Natural killer cell (primary cell): ENCODE results near the gene SCFD2. TPM values are rescaled to one million over a fixed set of nuclear protein-coding genes. Genes with fewer than 3 reads are reported as not detected.

Experiments used
- ATAC-seq, 3 donors: fragments of 150-1000 bp in 2 of 3; fragments of 200-7000 bp in 1 of 3; cut with Tn5 transposase; 1 replicate in 1 of 3; 2 replicates in 2 of 3; pipeline ENCODE4 v1.10.0; 2021; ENCODE audit warnings: mild to moderate bottlenecking in 2 of 3, moderate library complexity in 2 of 3
- DNase-seq, 2 donors: peaks; one replicate each; pipeline versions ENCODE4 v3.0.0 to v3.0.0-alpha.2; 2013 to 2021; ENCODE audit warnings: mixed read lengths in 1 of 2
- H3K27ac ChIP-seq: one replicate; pipeline ENCODE4 v1.5.1; 2013; ENCODE audit warnings: mild to moderate bottlenecking, low read length
- H3K27me3 ChIP-seq: one replicate; pipeline ENCODE4 v1.6.1; 2013; ENCODE audit warnings: low read length; ENCODE audit not compliant: control insufficient read depth, insufficient read depth
- H3K36me3 ChIP-seq: one replicate; pipeline ENCODE4 v1.6.1; 2013; ENCODE audit warnings: low read length; ENCODE audit not compliant: control insufficient read depth, insufficient read depth
- H3K4me1 ChIP-seq: one replicate; pipeline ENCODE4 v1.6.1; 2013; ENCODE audit warnings: low read length; ENCODE audit not compliant: control insufficient read depth, insufficient read depth
- H3K4me3 ChIP-seq: one replicate; pipeline ENCODE4 v1.5.1; 2013; ENCODE audit warnings: low read length
- H3K9me3 ChIP-seq: one replicate; pipeline ENCODE4 v1.6.1; 2013; ENCODE audit warnings: low read length; ENCODE audit not compliant: control insufficient read depth, insufficient read depth
- H3K27ac Mint-ChIP-seq, 2 donors: one replicate each; pipeline ENCODE4 v1.8.0; 2022; ENCODE audit warnings: mild to moderate bottlenecking in 2 of 2, mixed read lengths in 2 of 2, moderate library complexity in 1 of 2
- H3K27me3 Mint-ChIP-seq, 2 donors: one replicate each; pipeline ENCODE4 v1.8.0; 2022; ENCODE audit warnings: low read depth in 2 of 2, mixed read lengths in 2 of 2
- H3K36me3 Mint-ChIP-seq: one replicate; pipeline ENCODE4 v1.8.0; 2022; ENCODE audit warnings: mixed read lengths
- H3K4me1 Mint-ChIP-seq, 2 donors: one replicate each; pipeline ENCODE4 v1.8.0; 2022; ENCODE audit warnings: mixed read lengths in 2 of 2
- H3K4me3 Mint-ChIP-seq: one replicate; pipeline ENCODE4 v1.8.0; 2022; ENCODE audit warnings: mild to moderate bottlenecking, moderate library complexity, mixed read lengths
- H3K9me3 Mint-ChIP-seq, 2 donors: one replicate each; pipeline ENCODE4 v1.8.0; 2022; ENCODE audit warnings: mixed read lengths in 2 of 2
- WGBS: methylation state at CpG from one replicate; pipeline ENCODE4 v1.1.7; 2013; ENCODE audit warnings: missing lambda C conversion rate; ENCODE audit not compliant: insufficient coverage; 5-methylcytosine and 5-hydroxymethylcytosine counted together
- intact Hi-C: fragments of 100-400 bp; cut with micrococcal nuclease; formaldehyde crosslinking; loops from one replicate; pipeline ENCODE4 v1.14.2; 2022
- total RNA-seq, 4 donors: library from RNA; stranded (reverse); fragments of 120-200 nt in 1 of 4; gene quantifications; one replicate each; pipeline versions ENCODE4 v1.2.3 to v1.2.4, GENCODE V29; 2013 to 2022
- TF ChIP-seq, protein P1 (sequence below): fragments of 200-600 bp; IDR thresholded peaks from one replicate; pipeline ENCODE4 v1.8.0; 2022; ENCODE audit warnings: antibody characterized with exemption

Gene SCFD2
- total RNA-seq, 3 donors from 2014 or later (not counting 1 experiment from before 2014, with no cell fraction given): 26.4 to 29.4 (median 28.9) TPM

- DNase-seq (peak in 1 of 2 donors; percentile 4), ATAC-seq (peak in 1 of 3 donors; percentile 59)
- intact Hi-C loops: no loop called here
- Mint-ChIP-seq H3K4me3 (no peak overlapping the region), H3K27ac (peak overlapping the region in 1 of 2 donors; percentile 2), H3K27me3 (no peaks in the 10 kb centered on the region), H3K36me3 (no peaks in the 10 kb centered on the region), H3K4me1 (peaks cover 23 to 24% of the 10 kb centered on the region in 2 donors), H3K9me3 (no peaks in the 10 kb centered on the region)
- no peaks in the 10 kb centered on the region for H3K27me3 ChIP-seq
- no peaks in the 10 kb centered on the region for H3K9me3 ChIP-seq
- no peak overlapping the region for H3K27ac ChIP-seq
- peaks cover 2% of the 10 kb centered on the region for H3K4me1 ChIP-seq
- TF ChIP-seq, protein P1, sequence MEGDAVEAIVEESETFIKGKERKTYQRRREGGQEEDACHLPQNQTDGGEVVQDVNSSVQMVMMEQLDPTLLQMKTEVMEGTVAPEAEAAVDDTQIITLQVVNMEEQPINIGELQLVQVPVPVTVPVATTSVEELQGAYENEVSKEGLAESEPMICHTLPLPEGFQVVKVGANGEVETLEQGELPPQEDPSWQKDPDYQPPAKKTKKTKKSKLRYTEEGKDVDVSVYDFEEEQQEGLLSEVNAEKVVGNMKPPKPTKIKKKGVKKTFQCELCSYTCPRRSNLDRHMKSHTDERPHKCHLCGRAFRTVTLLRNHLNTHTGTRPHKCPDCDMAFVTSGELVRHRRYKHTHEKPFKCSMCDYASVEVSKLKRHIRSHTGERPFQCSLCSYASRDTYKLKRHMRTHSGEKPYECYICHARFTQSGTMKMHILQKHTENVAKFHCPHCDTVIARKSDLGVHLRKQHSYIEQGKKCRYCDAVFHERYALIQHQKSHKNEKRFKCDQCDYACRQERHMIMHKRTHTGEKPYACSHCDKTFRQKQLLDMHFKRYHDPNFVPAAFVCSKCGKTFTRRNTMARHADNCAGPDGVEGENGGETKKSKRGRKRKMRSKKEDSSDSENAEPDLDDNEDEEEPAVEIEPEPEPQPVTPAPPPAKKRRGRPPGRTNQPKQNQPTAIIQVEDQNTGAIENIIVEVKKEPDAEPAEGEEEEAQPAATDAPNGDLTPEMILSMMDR: no peak
- 32% methylated on average over 1 of the region's 1 CpG for WGBS
- peaks cover 3% of the 10 kb centered on the region for H3K36me3 ChIP-seq
- H3K4me3 ChIP-seq: no peak overlapping the region
Measured at GRCh38 chr4:53315300-53315699, 50.6 kb downstream of the SCFD2 start.

DNA sequence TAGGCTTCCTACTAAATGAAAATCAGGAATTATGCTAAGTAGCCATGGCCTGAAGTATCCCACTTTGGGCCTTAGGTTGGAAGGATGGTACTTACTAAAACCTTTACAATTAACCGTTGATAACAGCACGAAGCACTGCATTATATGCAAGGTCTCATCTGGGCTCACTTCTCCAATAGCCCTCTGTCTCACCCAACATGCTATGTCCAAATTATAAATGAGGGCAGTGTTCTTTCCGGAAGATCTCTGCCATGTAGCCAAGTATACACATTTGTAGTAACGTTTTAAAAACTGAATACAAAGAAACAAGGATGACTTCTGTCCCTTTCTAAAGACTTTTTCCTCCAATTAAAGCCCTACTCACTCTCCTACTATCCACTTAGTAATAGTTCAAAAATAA lies 51.6 kb downstream of the SCFD2 start:
- Histone ChIP-seq H3K9me3 (no peaks in the 10 kb centered on the region), H3K4me1 (peaks cover 2% of the 10 kb centered on the region), H3K27me3 (no peaks in the 10 kb centered on the region), H3K36me3 (peaks cover 3% of the 10 kb centered on the region), H3K27ac (no peak overlapping the region), H3K4me3 (no peak overlapping the region)
- ATAC-seq: no peak
- intact Hi-C loops: no loop called here
- Mint-ChIP-seq H3K36me3 (no peaks in the 10 kb centered on the region), H3K9me3 (no peaks in the 10 kb centered on the region), H3K4me3 (no peak overlapping the region), H3K27ac (no peak overlapping the region), H3K27me3 (no peaks in the 10 kb centered on the region), H3K4me1 (peaks cover 23 to 24% of the 10 kb centered on the region in 2 donors)
- WGBS: 98% methylated on average over 4 of the region's 4 CpGs
- TF ChIP-seq, protein P1: no peak
- DNase-seq: no peak

- Histone ChIP-seq H3K27me3 (no peaks in the 10 kb centered on the region), H3K27ac (no peak overlapping the region), H3K36me3 (peaks cover 3% of the 10 kb centered on the region), H3K9me3 (no peaks in the 10 kb centered on the region), H3K4me1 (peaks cover 2% of the 10 kb centered on the region), H3K4me3 (no peak overlapping the region)
- TF ChIP-seq, protein P1: no peak
- Mint-ChIP-seq H3K4me3 (no peak overlapping the region), H3K27me3 (no peaks in the 10 kb centered on the region), H3K4me1 (peaks cover 19 to 20% of the 10 kb centered on the region in 2 donors), H3K36me3 (no peaks in the 10 kb centered on the region), H3K9me3 (no peaks in the 10 kb centered on the region), H3K27ac (no peak overlapping the region)
- intact Hi-C loops: no loop called here
- ATAC-seq (no peak), DNase-seq (no peak)
- WGBS: 98% methylated on average over 3 of the region's 3 CpGs
Measured at GRCh38 chr4:53313510-53313909, 52.4 kb downstream of the SCFD2 start.
